IgD-negative memory B cell (primary cell): Measurements from ENCODE around the gene MFF. TPM values are rescaled to one million over a fixed set of nuclear protein-coding genes. Genes with fewer than 3 reads are reported as not detected.

ENCODE experiments used
- H3K27ac Mint-ChIP-seq, 3 donors: one replicate each; pipeline ENCODE4 v1.8.0; 2020 to 2022; ENCODE audit warnings: mild to moderate bottlenecking in 3 of 3, mixed read lengths in 3 of 3, moderate library complexity in 1 of 3
- H3K27me3 Mint-ChIP-seq: one replicate; pipeline ENCODE4 v1.8.0; 2021; ENCODE audit warnings: mixed read lengths
- H3K36me3 Mint-ChIP-seq: one replicate; pipeline ENCODE4 v1.8.0; 2020; ENCODE audit warnings: mild to moderate bottlenecking, mixed read lengths
- H3K4me1 Mint-ChIP-seq, 3 donors: one replicate each; pipeline ENCODE4 v1.8.0; 2020 to 2022; ENCODE audit warnings: mixed read lengths in 3 of 3, mild to moderate bottlenecking in 1 of 3
- H3K4me3 Mint-ChIP-seq, 4 donors: one replicate each; pipeline ENCODE4 v1.8.0; 2020 to 2022; ENCODE audit warnings: mild to moderate bottlenecking in 4 of 4, mixed read lengths in 4 of 4, moderate library complexity in 3 of 4
- H3K9me3 Mint-ChIP-seq, 3 donors: one replicate each; pipeline ENCODE4 v1.8.0; 2020 to 2021; ENCODE audit warnings: mixed read lengths in 3 of 3, mild to moderate bottlenecking in 1 of 3
- polyA plus RNA-seq: library from polyadenylated mRNA; unstranded; fragments of 300-500 nt; fragmentation: Illumina TruSeq; gene quantifications from one replicate; pipeline ENCODE4 v1.2.3, GENCODE V29; 2021

Gene MFF
- polyA plus RNA-seq, 1 donor from 2014 or later, result 139 TPM

- Mint-ChIP-seq H3K4me1 (peaks cover 7 to 12% (median 9%) of the 10 kb centered on the region in 3 donors), H3K4me3 (no peak overlapping the region), H3K27me3 (no peaks in the 10 kb centered on the region), H3K9me3 (no peaks in the 10 kb centered on the region), H3K36me3 (no peaks in the 10 kb centered on the region), H3K27ac (peak overlapping the region in 1 of 3 donors; percentile 91)
Measured at GRCh38 chr2:227398684-227399670, 73.9 kb downstream of the MFF start.

DNA sequence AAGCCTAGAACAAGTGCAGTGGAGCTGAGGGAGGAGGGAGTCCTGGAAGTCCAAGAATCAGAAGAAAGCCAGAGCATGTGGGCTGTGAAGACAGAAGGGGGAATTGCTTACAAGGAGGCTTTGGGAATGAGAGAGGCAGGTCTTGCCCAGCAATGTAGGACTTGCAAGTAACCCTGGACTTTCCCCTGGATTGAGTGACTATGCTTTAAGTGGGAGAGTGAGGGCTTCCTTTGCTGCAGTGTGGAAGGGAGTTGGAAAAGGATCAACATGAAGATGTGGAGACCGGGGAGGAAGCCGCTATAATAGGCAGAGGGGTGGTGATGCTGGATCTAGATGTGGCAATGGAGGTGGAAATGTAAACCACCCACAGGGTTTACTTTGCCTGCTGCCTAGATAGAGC is 76.5 kb downstream of the MFF start:
- no peaks in the 10 kb centered on the region for H3K36me3 Mint-ChIP-seq
- no peaks in the 10 kb centered on the region for H3K9me3 Mint-ChIP-seq
- H3K4me3 Mint-ChIP-seq, result no peak overlapping the region
- H3K4me1 Mint-ChIP-seq, result peaks cover 6 to 17% (median 15%) of the 10 kb centered on the region in 3 donors
- H3K27me3 Mint-ChIP-seq, result peaks cover 4% of the 10 kb centered on the region
- H3K27ac Mint-ChIP-seq, result no peak overlapping the region

DNA sequence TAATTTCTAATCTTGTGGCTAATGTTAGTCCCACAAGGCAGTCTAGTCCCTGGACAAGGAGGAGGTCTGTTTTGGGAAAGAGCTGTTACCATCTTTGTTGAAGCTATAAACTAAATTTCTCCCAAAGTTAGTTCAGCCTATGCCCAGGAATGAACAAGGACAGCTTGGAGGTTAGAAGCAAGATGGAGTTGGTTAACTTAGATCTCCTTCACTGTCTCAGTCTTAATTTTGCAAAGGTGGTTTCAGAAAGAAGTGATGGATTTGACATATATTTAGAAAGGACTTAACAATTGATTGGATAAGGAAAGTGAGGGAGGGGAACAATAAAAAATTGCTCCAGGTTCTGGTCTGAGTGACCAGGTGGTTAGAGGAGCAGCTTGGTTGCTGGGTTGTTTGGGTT is 77.3 kb downstream of the MFF start:
- Mint-ChIP-seq H3K4me3 (no peak overlapping the region), H3K36me3 (no peaks in the 10 kb centered on the region), H3K4me1 (peaks cover 6 to 17% (median 15%) of the 10 kb centered on the region in 3 donors), H3K27me3 (peaks cover 4% of the 10 kb centered on the region), H3K9me3 (no peaks in the 10 kb centered on the region), H3K27ac (no peak overlapping the region)

DNA sequence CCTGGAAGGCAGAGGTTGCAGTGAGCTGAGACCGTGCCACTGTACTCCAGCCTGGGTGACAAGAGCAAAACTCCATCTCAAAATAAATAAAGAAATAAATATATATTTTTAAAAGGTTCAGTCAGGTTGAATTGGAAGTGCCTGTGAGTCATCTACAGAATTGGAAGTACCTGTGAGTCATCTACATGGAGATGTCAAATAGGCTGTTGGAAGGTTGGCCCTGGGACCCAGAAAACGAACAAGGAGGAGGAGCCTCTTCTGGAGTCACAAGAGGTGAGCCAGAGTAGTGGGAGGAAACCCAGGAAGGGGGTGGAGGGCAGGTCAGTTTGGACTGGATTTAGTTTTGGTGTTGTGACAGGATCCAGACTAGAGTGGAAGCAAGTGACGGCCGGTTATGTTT is 77.9 kb downstream of the MFF start:
- peaks cover 4% of the 10 kb centered on the region for H3K27me3 Mint-ChIP-seq
- H3K27ac Mint-ChIP-seq, result no peak overlapping the region
- peaks cover 6 to 15% (median 13%) of the 10 kb centered on the region in 3 donors for H3K4me1 Mint-ChIP-seq
- H3K9me3 Mint-ChIP-seq, result no peaks in the 10 kb centered on the region
- no peaks in the 10 kb centered on the region for H3K36me3 Mint-ChIP-seq
- H3K4me3 Mint-ChIP-seq, result no peak overlapping the region

- Mint-ChIP-seq H3K36me3 (no peaks in the 10 kb centered on the region), H3K4me3 (peak overlapping the region in 2 of 4 donors; percentile 14 to 34), H3K9me3 (no peaks in the 10 kb centered on the region), H3K4me1 (peaks cover 6 to 14% (median 13%) of the 10 kb centered on the region in 3 donors), H3K27me3 (peaks cover 4% of the 10 kb centered on the region), H3K27ac (peak overlapping the region in 2 of 3 donors; percentile 46 to 70)
Measured at GRCh38 chr2:227404585-227405271, 79.7 kb downstream of the MFF start.

- peaks cover 13 to 21% (median 19%) of the 10 kb centered on the region in 3 donors for H3K4me1 Mint-ChIP-seq
- no peak overlapping the region for H3K4me3 Mint-ChIP-seq
- H3K27ac Mint-ChIP-seq, result no peak overlapping the region
Measured at GRCh38 chr2:227406177-227407031, 81.4 kb downstream of the MFF start.

More at GRCh38 chr2:227406177-227407031, 81.4 kb downstream of the MFF start:
- no peaks in the 10 kb centered on the region for H3K36me3 Mint-ChIP-seq
- H3K27me3 Mint-ChIP-seq, result peaks cover 4% of the 10 kb centered on the region
- no peaks in the 10 kb centered on the region for H3K9me3 Mint-ChIP-seq

Other genes with a start within 250 kb of the MFF start
- 20.8 TPM for gene COL4A4, start 161.0 kb upstream of the MFF start, polyA plus RNA-seq
- 6.2 TPM for gene COL4A3, start 160.6 kb upstream of the MFF start, polyA plus RNA-seq
- gene TM4SF20, start 54.1 kb downstream of the MFF start, polyA plus RNA-seq, result not detected
- not detected for gene SCYGR1, start 62.7 kb downstream of the MFF start, polyA plus RNA-seq
- gene AGFG1, start 146.9 kb downstream of the MFF start, polyA plus RNA-seq, result 10.1 TPM